Muscle layer of colon (tissue), 2 donors: Measurements from ENCODE around the gene PDCD4.

Experiments
- H3K27ac ChIP-seq: one replicate; pipeline ENCODE4 v1.7.0; 2013; ENCODE audit warnings: low read depth, mild to moderate bottlenecking, low read length, moderate library complexity
- H3K27me3 ChIP-seq, 2 donors: one replicate each; pipeline ENCODE4 v1.7.0; 2013; ENCODE audit warnings: low read length in 2 of 2, mild to moderate bottlenecking in 2 of 2; ENCODE audit not compliant: insufficient read depth in 2 of 2, control insufficient read depth in 1 of 2
- H3K36me3 ChIP-seq: one replicate; pipeline ENCODE4 v1.7.0; 2013; ENCODE audit warnings: mild to moderate bottlenecking, low read length; ENCODE audit not compliant: insufficient read depth
- H3K4me1 ChIP-seq: one replicate; pipeline ENCODE4 v1.7.0; 2013; ENCODE audit warnings: mild to moderate bottlenecking, low read length; ENCODE audit not compliant: insufficient read depth
- H3K4me3 ChIP-seq, 2 donors: one replicate each; pipeline ENCODE4 v1.7.0; 2013; ENCODE audit warnings: low read length in 2 of 2, low read depth in 1 of 2, mild to moderate bottlenecking in 1 of 2, moderate library complexity in 1 of 2
- H3K9ac ChIP-seq: one replicate; pipeline ENCODE4 v1.7.0; 2013; ENCODE audit warnings: low read length
- H3K9me3 ChIP-seq: one replicate; pipeline ENCODE4 v1.7.0; 2013; ENCODE audit warnings: mild to moderate bottlenecking, low read length
- donor health status: abdominal sarcoma.
- donor health status: Adenocarcinoma of cecum.

PDCD4 gene

DNA sequence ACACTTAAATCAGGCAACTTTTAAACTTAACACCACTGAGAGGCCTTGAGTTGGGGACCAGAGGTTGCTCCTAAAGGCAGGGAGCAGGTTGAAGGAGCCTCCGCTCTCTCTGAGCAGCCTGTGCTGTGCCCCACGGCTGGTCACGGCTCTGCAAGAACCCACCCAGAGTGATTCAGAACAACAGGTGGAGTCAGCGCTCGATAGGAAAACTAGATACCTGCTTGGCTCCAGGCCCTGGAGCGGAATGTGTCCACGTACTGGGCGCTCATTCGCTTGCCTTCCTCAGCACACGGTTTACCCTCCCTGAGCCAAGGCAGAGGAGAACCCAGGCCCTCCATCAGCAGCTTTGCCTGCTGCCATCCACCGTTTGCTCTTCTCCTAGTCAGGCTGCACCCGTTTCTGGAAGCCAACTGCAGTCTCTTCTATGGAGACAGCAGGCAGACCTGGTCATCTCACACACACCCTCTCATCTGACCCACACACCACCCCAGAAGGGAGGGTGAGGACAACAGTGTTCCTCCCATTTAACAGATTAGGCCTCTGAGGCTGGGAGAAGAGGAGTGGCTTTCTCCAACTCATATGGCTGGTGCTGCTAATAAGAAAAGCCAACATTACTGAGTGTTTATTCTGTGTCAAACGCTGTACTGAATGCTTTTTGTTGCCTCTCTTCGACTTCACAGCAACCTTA is 37.6 kb upstream of the PDCD4 start:
- H3K9ac ChIP-seq = no peak overlapping the region
- H3K27me3 ChIP-seq = no peaks in the 10 kb centered on the region
- H3K36me3 ChIP-seq = no peaks in the 10 kb centered on the region
- no peaks in the 10 kb centered on the region for H3K9me3 ChIP-seq
- no peak overlapping the region for H3K27ac ChIP-seq
- H3K4me1 ChIP-seq = peaks cover 54% of the 10 kb centered on the region
- H3K4me3 ChIP-seq = no peak overlapping the region

DNA sequence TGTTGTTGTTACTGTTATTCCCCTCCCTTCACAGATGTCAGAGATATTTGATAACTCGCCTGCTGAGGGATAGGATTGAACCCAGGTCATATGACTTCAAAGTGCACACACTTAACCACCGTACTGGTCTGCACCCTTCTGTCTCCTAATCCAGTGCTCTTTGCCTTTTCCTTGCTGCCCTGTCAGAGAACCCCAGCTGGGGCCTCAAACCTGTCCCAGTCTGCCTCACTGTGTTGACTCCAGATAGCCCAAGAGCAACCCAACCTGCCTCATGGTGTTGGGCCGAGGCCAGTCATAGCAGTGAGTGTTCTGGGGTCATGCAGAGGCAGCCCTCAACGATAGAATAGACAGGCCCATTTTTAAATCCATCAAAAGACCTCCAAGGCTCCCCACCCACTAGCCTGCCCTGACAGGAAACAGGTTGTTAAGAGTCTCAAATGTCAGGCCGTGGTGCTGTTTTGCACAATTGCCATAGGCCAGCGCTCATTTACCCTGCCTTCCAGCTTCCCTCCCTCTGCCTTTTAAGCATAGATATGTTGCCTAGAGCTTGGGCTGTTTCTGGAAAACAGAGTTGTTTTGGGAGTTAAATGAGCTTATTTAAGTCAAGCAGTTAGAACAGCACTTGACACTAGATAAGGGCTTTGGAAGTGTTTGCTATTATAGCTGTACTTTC is 37.0 kb upstream of the PDCD4 start:
- peak overlapping the region; percentile 36 for H3K27ac ChIP-seq
- H3K9ac ChIP-seq = no peak overlapping the region
- H3K27me3 ChIP-seq = no peaks in the 10 kb centered on the region
- H3K4me3 ChIP-seq = no peak overlapping the region
- peaks cover 47% of the 10 kb centered on the region for H3K4me1 ChIP-seq
- no peaks in the 10 kb centered on the region for H3K36me3 ChIP-seq
- H3K9me3 ChIP-seq = no peaks in the 10 kb centered on the region

DNA sequence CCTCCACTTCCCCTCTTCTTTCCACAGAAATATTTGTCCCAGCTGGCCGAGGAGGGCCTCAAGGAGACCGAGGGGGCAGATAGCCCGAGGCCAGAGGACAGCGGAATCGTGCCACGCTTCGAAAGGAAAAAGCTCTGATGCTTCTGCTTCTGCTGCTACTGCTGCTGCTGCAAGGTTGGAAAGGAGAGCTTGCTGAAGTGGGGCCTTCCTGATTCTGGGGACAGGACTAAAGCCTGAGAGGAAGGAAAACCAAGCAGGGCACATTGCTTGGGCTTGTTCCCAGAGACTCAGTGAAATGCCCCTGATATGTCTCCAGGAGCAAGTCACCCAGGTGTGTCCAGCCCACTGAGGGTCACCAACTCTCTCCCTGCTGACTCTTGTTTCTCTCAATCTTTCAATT is 35.9 kb upstream of the PDCD4 start:
- no peaks in the 10 kb centered on the region for H3K36me3 ChIP-seq
- no peaks in the 10 kb centered on the region for H3K27me3 ChIP-seq
- H3K9me3 ChIP-seq = no peaks in the 10 kb centered on the region
- H3K4me3 ChIP-seq = no peak overlapping the region
- peak overlapping the region; percentile 40 for H3K27ac ChIP-seq
- peaks cover 45% of the 10 kb centered on the region for H3K4me1 ChIP-seq
- no peak overlapping the region for H3K9ac ChIP-seq

DNA sequence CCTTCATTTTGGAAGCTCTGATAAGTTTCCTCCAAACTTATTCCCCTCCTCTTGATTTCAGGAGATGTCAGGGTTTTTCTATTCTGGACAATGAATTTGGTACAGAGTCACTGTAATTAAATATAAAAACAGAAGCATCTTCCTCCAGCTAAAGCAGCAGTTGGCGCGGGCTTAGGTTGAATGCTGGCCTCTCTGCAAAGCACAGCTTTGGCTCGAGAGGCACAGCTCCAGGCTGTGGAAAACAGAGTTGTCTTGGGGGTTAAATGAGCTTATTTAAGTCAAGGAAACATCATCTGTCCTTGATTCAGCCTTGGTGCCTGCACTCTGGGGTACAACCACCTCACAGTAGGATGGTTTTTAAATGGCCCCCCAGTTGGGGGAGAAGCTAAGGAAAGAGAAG is 35.0 kb upstream of the PDCD4 start:
- H3K9ac ChIP-seq = peak overlapping the region; percentile 35
- no peaks in the 10 kb centered on the region for H3K36me3 ChIP-seq
- no peaks in the 10 kb centered on the region for H3K27me3 ChIP-seq
- no peaks in the 10 kb centered on the region for H3K9me3 ChIP-seq
- H3K4me3 ChIP-seq = no peak overlapping the region
- H3K27ac ChIP-seq = peak overlapping the region; percentile 68
- peaks cover 45% of the 10 kb centered on the region for H3K4me1 ChIP-seq

DNA sequence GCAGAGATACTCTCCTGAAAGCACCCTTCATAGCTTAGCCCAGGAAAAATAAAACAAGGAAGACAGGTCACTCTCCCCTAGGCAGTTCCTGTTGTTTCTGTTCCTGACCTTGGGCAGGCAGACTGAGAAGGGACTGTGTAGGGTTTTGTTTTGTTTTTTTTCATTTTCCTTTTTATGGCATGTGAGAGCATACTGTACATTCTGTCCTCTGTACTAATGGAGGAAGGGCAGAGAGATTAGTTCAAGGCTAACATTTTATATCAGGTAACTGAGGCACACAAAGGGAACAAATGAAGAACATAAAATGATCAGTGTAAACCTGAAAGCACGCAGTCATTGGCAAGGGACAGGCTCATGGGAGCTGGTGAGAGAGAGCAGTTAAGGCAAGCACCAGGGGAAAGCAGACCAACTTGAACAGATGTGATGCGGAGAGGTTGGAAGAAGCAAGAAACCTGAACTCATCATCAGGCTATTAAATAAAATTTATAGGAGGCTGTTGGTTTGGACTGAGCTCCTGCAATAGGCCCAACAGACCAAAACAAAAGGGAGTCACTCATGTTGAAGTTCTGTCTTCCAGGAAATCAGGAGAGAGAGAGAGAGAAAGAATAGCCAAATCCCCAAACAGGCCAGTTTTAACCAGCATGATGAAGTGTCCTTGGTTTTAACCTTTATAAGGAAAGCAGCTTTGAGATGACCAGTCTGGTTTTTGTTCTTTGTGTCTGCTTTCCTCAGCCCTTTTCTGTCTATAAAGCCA is 34.1 kb upstream of the PDCD4 start:
- peak overlapping the region; percentile 68 for H3K27ac ChIP-seq
- no peaks in the 10 kb centered on the region for H3K36me3 ChIP-seq
- H3K9me3 ChIP-seq = no peaks in the 10 kb centered on the region
- no peaks in the 10 kb centered on the region for H3K27me3 ChIP-seq
- peak overlapping the region; percentile 35 for H3K9ac ChIP-seq
- peaks cover 45% of the 10 kb centered on the region for H3K4me1 ChIP-seq
- peak overlapping the region in 1 of 2 donors; percentile 10 for H3K4me3 ChIP-seq

DNA sequence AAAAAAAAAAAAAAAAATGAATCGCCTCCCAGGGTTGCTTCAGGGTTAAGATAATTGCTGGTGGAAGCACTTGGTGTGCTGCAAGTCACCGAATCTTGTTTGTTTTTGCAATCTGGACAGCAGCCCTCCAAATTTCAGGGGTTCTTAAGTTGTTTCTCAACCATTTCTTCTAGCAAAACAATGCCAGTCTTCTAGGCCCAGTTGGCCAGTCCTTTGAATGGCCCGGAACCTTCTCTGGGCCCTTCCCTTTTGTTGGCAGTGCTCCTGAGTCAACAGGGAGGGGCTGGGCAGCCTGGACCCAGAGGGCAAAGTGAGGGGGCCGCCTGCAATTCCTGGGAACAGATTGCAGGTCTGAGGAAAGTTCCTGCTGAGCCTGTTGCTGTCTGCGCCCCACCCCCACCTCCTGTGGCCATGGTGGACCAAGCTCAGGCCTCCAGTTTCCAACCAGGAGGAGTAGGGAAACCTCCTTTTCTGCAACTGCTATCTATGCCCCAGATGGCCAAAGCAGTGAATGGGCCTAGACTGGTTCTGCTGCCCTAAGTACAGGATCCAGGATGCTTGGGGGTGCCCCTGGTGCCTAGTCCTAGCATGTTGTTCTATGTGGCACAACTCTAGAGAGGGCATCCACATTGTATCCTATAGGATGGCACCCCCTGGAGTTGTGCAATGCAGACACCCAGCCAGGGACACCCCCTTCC is 31.4 kb upstream of the PDCD4 start:
- no peak overlapping the region for H3K4me3 ChIP-seq
- H3K9ac ChIP-seq = no peak overlapping the region
- H3K9me3 ChIP-seq = no peaks in the 10 kb centered on the region
- H3K27ac ChIP-seq = no peak overlapping the region
- peaks cover 28% of the 10 kb centered on the region for H3K4me1 ChIP-seq
- H3K36me3 ChIP-seq = no peaks in the 10 kb centered on the region
- no peaks in the 10 kb centered on the region for H3K27me3 ChIP-seq

DNA sequence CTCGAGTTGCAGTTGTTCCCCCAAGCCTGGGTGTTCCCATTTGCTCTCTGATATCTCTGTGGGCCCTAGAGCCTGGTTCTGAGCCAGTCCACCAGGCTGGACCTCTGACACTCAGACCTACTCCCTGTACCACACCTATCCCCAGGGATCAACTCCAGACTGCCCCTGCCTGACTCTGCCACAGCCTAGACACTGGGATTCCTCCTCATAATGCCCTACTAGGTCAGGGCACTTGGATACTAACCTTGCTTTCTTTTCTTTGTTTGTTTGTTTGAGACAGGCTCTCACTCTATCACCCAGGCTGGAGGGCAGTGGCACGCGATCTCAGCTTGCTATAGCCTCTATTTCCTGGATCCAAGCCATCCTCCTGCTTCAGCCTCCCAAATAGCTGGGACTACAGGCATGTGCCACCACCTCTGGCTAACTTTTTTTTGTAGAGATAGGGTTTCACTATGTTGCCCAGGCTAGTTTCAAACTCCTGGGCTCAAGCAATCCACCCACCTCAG is 30.8 kb upstream of the PDCD4 start:
- Histone ChIP-seq H3K4me1 (peaks cover 24% of the 10 kb centered on the region), H3K36me3 (no peaks in the 10 kb centered on the region), H3K9ac (no peak overlapping the region), H3K4me3 (no peak overlapping the region), H3K27me3 (no peaks in the 10 kb centered on the region), H3K9me3 (no peaks in the 10 kb centered on the region), H3K27ac (no peak overlapping the region)

DNA sequence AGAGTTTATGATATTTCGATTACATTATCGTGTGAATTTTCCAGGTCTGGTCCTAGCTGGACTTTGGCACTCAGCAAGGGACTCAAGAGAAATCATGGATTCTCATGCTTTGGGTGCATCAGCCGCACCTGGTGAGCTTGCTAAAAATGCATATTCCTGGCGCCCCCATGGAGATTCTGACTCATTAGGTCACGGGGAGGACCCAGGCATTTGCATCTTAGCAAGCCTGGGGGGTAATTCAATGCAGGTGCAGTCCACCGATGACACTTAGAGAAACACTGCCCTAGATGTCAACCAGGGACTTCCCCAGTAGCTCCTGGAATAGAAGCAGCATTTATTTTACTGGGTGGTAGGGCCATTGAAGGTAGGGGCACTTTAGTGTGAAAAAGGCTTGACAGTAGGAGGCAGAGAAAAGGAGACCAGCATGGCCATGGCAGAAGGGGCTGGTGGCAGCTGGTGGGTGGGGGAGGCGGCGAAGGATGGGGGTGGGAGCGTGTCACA is 29.9 kb upstream of the PDCD4 start:
- Histone ChIP-seq H3K4me3 (no peak overlapping the region), H3K4me1 (peaks cover 15% of the 10 kb centered on the region), H3K36me3 (no peaks in the 10 kb centered on the region), H3K9ac (no peak overlapping the region), H3K27me3 (no peaks in the 10 kb centered on the region), H3K9me3 (no peaks in the 10 kb centered on the region), H3K27ac (no peak overlapping the region)

DNA sequence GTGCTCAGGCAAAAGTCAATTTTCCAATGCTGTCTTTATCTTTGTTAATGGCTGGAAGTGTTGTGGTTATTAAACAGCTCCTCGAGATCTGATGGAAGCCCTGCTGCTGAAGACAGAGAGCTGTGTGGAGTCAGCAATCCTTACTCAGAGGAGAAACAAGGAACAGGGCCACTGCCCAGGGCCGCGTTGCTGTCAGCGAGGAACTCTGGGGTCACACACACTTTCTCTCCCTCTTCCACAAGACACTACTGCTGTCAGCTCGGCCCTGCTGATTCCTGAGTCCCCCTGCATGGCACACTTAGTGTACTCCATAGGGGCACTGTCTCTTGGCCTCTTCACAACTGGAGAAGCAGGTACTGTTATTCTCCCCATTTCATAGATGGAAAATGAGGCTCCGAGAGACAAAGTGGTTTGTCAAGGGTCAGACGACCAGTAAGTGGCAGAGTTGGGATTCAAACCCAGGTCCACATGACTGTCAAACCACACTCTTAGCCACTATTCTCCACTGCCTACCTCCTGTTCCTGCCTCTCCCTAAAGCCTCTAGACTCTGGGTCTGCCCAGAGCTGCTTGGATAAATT is 29.3 kb upstream of the PDCD4 start:
- no peaks in the 10 kb centered on the region for H3K27me3 ChIP-seq
- no peak overlapping the region for H3K9ac ChIP-seq
- peaks cover 10% of the 10 kb centered on the region for H3K4me1 ChIP-seq
- no peaks in the 10 kb centered on the region for H3K9me3 ChIP-seq
- no peak overlapping the region for H3K4me3 ChIP-seq
- H3K36me3 ChIP-seq = no peaks in the 10 kb centered on the region
- no peak overlapping the region for H3K27ac ChIP-seq

DNA sequence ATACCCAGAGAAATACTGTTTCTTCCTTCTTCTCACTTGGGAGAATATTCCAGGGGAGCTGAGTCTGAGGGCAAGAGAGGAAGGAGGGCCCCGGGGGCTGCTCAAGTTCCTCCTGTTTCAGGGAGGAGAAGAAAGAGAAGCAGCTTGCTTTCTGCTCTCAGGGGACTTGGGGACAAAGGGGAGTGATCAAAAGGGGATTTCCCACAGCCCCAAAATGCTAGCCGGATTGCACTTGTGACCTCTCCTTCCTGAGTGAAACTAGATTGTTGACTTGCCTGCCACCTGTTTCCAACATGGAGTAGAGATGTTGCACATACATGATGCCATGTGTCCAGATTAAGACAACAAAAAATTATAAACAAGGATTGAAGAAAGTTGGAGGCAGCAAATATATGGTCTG is 28.7 kb upstream of the PDCD4 start:
- no peak overlapping the region for H3K4me3 ChIP-seq

More for the DNA sequence above, 28.7 kb upstream of the PDCD4 start:
- no peaks in the 10 kb centered on the region for H3K9me3 ChIP-seq
- peaks cover 3% of the 10 kb centered on the region for H3K4me1 ChIP-seq
- no peaks in the 10 kb centered on the region for H3K36me3 ChIP-seq
- no peaks in the 10 kb centered on the region for H3K27me3 ChIP-seq
- no peak overlapping the region for H3K9ac ChIP-seq
- no peak overlapping the region for H3K27ac ChIP-seq
